Endometrial microvascular endothelial cells (primary cell): ENCODE results near the gene ARPC2. TPM values are rescaled to one million over a fixed set of nuclear protein-coding genes. Genes with fewer than 3 reads are reported as not detected.
"Not testable (repeated sequence)": the region's sequence is repeated elsewhere in the genome, so short reads cannot be mapped to it uniquely, and the experiment has no call there.

Experiments used
- in situ Hi-C: cut with HindIII; loops from 2 replicates; pipeline ENCODE4 v1.10.0; 2017; ENCODE audit warnings: low sequenced_read_pairs, low pct_unique_long_range_greater_than_20kb; ENCODE audit errors: inconsistent ontology term
- total RNA-seq: library from RNA; depleted of rRNA; stranded (reverse); fragments of >200 nt; gene quantifications from one replicate; pipeline ENCODE4 v1.2.3, GENCODE V29; 2015; ENCODE audit errors: inconsistent ontology term

The ARPC2 gene
- total RNA-seq, 1 donor from 2014 or later, result 558 TPM

- in situ Hi-C loops, result no loop called here
Measured at GRCh38 chr2:218264773-218265561, 48.0 kb downstream of the ARPC2 start.

- in situ Hi-C loops, result no loop called here
Measured at GRCh38 chr2:218265626-218266025, 48.6 kb downstream of the ARPC2 start.

DNA sequence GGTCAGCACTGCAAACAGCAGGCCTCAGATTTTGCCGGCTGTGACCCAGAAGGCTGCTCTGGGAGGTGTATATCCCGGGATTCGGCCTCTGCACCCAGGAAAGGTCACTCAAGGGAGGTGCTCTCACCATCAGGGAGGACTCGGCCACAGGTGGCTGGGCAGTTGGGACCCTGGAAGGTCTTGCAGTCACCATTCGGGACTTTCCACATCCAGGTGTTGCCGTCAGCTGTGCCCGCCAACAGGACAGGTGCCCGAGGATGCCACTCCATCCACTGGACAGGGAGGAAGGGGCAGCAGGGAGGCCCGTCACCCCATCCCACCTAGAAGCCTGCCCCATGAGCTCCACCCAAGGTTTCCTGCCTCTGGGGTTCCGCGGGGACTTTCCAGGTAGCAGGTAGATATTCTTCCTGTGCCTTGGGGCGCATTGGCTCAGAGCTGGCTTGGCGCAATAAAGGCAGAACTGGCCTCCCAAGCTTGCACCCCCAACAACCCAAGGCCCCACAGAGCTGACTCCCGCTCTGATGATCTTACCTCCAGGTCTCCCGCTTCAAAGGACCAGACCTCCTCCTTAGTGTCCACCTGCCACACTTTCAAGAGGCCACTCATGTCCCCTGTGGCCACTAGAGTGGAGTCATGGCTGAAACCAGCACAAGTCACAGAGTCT, 49.5 kb downstream of the ARPC2 start:
- in situ Hi-C loops, result no loop called here

DNA sequence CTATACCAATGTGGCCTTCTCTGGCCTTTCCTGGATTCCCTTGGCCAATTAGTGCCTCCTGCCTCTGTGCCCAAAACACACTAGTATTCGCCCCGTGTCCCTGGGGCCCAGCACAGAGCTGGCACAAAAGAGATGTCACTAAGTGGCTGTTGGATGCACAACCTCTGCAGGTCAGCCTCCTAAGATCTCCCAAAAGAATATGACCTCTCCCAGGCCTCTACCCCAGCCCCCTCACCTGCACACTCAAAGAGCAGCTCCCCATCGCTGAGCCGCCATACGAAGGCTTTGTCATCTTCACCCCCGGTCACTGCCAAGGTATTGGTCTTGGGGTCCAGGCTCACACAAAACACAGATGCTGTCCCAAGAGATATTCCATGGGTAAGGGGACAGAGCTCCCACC, 50.3 kb downstream of the ARPC2 start:
- in situ Hi-C loops, result no loop called here

DNA sequence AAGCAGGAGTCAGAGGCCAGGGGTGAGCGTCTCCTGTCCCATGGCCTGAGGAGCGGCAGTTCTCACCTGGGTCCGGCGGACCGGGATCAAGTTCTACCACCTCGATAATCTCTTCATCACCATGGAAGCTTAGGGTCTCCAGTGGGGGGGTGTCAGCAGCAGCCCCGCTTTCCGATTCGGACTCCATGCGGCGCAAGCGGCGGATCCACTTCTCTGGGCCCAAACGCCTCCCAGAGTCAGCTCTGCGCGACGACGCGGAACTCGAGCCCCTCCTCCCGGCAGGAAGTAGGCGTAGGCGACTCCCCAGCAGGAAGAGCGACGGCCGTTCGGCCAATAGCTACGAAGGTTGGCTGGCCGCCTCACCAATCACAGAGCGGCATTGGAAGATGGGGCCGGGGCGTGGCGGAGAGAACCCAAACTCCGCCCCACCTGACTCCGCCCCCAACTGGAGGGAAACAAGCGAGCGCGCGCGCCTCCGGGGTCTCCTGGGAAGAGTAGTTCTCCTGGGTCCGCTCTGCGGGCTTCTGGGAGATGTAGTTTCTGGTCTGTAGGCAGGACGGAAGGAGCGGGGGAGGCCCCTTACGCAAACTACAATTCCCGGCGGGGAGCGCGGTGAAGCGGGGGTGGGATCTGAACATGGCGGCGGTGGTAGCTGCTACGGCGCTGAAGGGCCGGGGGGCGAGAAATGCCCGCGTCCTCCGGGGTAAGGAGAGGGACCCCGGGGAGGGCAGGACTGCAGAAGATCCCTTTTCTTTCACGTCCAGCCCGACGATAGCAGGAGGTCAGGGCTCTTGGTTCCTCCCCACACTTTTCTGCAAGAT, 53.1 kb downstream of the ARPC2 start, which contains the start of the genes AAMP and PNKD:
Gene AAMP, minus strand, starts transcription at position 238 of the 821 bp plus-strand sequence. Its CDS starts 51 bp downstream, at position 187.
Gene PNKD, plus strand, starts transcription at position 620 of the 821 bp plus-strand sequence. Its CDS starts 17 bp downstream, at position 637.
- in situ Hi-C loops, result no loop called here

GRCh38 chr2:218270721-218271486, 53.9 kb downstream of the ARPC2 start:
- in situ Hi-C loops, result no loop called here

DNA sequence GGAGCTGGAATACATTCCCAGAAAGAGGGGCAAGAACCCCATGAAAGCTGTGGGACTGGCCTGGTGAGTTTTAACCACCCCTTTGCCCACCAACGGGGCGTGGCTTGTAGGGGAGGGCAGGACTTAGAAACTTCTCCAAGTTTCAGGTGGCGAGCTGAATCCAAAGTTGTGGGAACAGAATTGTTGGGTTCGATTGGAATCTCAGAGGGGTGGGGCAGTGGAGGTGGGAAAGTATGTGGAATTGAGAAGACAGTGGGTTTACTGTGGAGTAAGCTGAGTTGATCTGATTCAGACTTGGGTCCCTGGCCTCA, 54.5 kb downstream of the ARPC2 start:
- in situ Hi-C loops, result no loop called here

GRCh38 chr2:218271865-218272530, 55.0 kb downstream of the ARPC2 start:
- in situ Hi-C loops, result no loop called here

DNA sequence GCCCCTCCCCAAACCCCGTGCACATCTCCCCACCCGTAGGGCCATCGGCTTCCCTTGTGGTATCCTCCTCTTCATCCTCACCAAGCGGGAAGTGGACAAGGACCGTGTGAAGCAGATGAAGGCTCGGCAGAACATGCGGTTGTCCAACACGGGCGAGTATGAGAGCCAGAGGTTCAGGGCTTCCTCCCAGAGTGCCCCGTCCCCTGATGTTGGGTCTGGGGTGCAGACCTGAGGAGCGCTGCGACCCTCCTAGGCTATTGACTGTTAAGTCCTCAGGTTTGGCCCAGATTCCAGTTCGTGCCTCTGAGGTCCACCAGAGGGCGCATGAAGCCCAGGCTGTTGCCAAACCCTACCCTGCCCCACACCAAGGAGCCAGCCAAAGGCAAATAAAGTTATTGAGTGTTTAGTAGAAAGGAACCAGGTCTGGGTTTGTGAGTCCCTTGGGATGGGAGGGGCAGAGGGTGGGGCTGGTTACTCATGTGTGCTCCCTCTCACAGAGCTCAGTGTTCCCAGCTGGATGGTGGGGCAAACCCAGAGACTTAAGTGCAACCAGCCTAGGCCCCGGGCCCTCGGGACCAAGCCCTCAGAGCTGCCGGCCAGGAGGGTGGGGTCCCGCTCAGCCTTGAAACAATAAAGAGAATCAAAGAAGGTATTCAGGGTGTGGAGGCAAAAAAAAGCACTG, 55.7 kb downstream of the ARPC2 start:
- in situ Hi-C loops, result no loop called here

DNA sequence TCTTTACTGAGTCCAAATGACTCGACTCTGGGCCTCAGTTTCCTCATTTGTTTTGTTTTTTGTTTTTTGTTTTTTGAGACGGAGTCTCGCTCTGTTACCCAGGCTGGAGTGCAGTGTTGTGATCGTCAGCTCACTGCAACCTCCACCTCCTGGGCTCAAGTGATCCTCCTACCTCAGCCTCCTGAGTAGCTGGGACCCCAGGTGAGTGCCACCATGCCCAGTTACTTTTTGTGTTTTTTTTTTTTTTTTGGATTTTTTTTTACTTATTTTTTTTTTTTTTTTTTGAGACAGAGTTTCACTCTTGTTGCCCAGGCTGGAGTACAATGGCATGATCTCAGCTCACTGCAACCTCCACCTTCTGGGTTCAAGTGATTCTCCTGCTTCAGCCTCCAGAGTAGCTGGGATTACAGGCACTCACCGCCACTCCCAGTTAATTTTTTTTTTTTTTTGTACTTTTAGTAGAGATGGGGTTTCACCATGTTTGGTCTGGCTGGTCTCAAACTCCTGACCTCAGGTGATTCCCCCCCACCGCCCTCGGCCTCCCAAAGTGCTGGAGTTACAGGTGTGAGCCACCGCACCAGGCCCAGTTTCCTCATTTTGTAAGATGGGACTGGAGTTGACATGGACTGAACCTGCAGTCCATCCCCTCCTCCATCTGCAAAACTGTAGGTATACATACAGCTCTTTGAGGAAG, 56.4 kb downstream of the ARPC2 start:
- in situ Hi-C loops, result not testable (repeated sequence)

DNA sequence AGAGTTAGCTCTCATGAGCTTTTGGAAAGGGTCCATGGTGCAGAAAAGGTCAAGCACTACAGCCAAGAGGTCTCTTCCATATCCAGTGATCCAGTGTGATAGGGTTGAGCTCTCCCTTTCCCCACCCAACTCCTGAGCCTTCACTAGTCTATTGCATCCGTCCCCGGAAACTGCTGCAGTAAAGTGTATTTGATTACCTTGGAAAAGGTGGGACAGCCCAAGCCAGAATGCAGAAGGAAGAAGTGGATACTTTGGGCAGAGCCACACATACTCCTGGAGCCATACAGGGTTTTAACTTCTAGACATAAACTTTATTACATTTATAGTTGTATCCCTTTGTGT, 56.9 kb downstream of the ARPC2 start:
- in situ Hi-C loops, result no loop called here

GRCh38 chr2:218274586-218274985, 57.6 kb downstream of the ARPC2 start:
- in situ Hi-C loops, result no loop called here

DNA sequence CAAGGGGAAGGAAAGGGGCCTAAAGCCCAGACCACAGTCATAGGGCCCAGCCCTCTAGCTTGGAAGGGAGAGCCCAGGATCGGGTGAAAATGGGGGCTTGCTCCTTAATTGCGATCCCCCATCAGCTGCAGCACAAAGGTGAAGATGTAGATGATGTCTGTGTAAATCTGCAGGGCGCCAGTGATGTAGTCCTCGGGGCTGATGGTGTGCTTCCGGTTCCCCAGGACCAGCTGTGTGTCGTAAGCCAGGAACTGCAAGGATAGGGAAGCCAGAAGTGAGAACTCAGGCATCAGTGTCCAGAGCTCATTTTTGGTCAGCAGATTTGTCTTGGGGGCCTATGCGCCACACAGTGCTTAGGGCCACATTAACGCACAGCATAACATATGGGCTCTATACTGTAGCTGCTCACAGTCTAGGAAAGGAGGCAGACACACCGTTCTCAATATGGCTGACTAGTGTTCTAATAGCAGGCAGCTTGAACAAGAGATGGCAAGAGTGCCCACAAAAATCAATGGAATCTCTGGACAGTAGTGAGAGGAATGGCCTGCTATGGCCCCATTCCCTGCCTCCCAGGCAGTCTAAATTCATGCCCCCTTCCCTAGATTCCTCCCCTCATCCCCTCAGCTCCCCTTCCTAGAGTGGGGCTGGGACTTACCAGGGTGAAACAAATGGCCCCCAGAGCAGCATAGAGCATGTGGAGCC, 58.5 kb downstream of the ARPC2 start:
- in situ Hi-C loops, result no loop called here

DNA sequence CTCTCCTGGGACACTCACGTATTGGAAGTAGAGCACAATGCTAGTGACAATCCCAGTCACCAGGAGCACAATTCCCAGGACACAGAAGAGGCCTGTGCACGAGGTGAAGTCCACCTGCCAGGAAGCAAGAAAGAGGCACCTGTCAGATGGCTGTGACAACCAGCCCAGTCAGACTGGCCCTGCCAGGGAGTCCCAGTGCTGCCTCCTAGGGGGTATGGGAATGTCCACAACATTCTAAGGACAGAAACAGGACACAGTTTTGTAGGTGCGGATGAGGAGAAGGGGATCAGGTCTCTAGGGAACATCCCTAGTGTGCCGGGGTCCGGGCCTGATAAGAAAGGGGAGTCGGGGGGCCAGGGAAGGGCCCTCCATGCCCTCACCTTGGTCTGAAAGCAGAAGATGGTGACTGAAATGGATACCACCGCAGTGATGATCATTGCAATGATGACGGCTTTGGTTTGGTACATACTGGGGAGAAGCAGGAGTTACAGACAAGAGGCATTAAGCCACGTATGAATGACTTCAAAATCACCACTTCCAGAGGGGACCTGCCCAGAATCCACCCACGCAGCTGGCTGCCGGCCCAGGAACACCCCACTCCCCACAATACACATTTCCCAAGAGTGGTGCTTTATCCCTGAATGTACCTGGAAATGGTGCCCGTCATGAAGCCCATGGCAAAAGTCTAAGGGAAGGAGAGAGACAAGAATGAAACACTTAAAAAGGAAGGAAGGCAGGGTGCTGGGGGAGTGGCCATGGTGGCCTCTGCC, 60.2 kb downstream of the ARPC2 start:
- in situ Hi-C loops, result no loop called here

- in situ Hi-C loops, result no loop called here
Measured at GRCh38 chr2:218277921-218278320, 60.9 kb downstream of the ARPC2 start.
